GM08714 (cell line): ENCODE results near the gene MLH3.

Experiments
- H3K4me3 ChIP-seq: fragments of 200-500 bp; sonication (Bioruptor generic); 2 replicates; pipeline ENCODE4 v1.5.1; 2014; ENCODE audit warnings: mild to moderate bottlenecking, low read length, inconsistent platforms
- ZNF274 ChIP-seq: IDR thresholded peaks from 2 replicates; pipeline ENCODE4 v1.6.1; 2012; ENCODE audit warnings: mild to moderate bottlenecking, low read depth, low read length

The MLH3 gene

DNA sequence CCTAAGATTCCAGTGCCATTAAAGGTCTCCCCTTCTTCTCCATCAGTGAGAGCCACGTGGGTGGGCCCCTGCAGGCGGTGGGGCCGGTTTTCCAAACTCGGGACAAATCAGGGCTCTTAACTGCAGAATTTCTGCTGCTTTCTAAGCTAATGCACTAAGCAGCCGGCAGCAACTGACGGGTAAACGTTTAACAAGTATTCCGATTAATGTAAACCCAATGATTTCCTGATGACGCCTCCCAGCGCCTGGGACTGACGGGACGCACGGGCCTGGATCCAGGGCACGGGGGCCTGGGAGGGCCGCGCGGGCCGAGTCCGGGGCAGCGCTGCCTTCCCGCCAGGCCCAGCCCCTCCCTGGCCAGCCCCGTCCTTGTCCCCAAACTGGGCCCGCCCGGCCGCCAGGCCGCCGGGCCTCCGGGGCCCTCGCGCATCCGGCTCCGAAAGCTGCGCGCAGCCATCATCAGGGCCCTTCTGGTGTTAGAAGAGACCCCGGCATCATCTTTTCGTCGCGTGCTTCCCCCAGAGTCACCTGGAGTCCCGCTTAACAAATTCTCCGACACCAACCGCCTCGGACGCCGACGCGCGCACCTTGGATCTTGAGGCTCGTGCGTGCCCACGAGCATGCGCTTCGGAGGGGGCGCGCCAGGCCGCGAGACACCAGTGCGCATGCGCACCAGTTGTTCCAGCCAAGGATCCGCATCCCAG lies at the start of gene MLH3:
TSS of gene MLH3 (minus strand) at position 616 of the 704 bp plus-strand sequence. CDS start 1,812 bp downstream, outside the sequence.
- H3K4me3 ChIP-seq = peak within 1 kb of the TSS; percentile 63; the same call in 1 of the 2 replicates
- no peak for TF ChIP-seq ZNF274

DNA sequence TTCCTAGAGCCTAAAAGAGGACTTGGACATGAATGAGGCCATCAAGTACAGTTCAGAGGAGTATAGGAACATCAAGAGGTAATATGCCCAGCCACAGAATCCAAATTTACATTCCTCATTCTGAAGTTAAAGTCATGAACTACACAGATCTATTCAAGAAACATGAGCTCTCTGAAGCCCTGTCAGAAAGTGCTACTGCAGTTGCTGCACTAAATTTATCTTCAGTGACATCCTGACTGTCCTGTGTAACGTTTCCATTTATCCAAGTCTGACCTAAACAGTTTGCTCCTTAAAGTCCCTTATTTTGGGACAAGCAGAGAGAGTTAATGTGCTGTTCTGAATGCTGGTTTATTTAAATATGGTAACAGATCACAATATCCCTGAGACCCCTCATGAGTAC lies 47.4 kb upstream of the MLH3 start:
- no peak for TF ChIP-seq ZNF274
- no peak overlapping the region for H3K4me3 ChIP-seq

DNA sequence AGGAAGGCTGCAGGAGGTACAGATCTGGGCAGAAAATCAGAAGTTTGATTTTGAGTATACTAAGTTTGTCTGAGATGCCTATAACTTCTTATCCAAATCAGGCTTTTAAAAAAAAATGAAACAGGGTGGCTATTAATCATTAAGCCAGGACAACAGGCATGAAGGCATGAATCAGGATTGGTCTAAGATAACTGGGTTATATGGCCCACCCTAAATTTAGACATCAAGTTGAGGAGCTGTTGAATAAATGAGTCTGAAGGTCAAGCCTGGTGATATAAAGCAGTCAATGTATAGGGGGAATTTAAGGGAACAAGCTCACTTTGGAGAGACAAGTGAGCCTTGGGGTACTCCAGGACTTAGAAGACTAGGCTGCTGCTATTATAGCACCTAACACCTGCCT lies 46.9 kb upstream of the MLH3 start:
- TF ChIP-seq ZNF274 = no peak
- no peak overlapping the region for H3K4me3 ChIP-seq

DNA sequence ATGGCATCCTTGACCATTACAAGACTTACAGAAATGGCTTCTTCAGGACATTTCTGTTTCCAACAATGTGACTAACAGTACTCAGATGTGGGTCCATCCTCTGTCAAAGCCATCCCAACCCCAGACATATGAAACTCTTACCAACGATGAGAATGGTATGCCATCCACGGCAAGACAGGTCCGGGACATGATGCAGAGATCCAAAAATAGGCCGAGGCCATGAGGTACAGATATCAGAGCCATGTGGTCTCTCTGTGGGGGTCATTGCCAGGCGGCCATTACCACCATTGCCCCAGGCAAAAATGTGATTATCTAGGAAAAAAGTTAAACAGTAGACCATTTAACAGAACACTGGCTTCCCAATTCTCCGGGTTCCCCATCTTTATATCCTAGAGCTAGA lies 45.7 kb upstream of the MLH3 start:
- TF ChIP-seq ZNF274 = no peak

DNA sequence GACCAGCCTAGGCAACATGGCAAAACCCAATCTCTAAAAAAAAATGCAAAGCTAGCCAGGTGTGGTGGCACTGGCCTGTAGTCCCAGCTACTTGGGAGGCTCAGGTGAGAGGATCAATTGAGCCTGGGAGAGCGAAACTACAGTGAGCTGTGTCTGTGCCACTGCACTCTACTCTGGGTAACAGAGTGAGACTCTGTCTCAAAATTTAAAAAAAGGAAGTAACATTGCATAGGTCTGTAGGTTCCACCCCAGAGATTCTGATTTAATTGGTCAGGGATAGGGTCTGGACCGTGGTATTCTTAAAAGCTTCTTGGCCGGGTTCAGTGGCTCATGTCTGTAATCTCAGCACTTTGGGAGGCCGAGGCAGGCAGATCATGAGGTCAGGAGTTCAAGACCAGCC lies 44.4 kb upstream of the MLH3 start:
- no peak for TF ChIP-seq ZNF274
- H3K4me3 ChIP-seq = no peak overlapping the region

More for the DNA sequence above, 45.7 kb upstream of the MLH3 start:
- H3K4me3 ChIP-seq = no peak overlapping the region

DNA sequence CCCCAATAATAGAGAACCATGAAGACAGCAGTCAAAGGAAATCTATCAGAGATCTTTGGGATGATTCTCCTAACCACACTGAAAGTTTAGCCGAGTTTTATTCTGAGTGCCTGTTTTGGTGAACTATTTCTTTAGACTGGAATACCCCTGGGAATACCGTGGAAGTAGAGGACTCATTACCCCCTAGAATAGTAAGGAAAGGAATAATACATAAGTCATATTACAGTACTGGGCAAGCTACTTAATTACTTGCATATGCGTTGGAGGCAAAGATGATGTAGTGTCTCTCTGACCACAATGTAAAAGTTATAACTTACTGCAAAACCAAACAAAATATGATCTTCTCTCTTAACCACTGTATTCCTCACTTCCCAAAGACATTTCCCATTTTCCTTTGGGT lies 43.6 kb upstream of the MLH3 start:
- H3K4me3 ChIP-seq = no peak overlapping the region
- no peak for TF ChIP-seq ZNF274

DNA sequence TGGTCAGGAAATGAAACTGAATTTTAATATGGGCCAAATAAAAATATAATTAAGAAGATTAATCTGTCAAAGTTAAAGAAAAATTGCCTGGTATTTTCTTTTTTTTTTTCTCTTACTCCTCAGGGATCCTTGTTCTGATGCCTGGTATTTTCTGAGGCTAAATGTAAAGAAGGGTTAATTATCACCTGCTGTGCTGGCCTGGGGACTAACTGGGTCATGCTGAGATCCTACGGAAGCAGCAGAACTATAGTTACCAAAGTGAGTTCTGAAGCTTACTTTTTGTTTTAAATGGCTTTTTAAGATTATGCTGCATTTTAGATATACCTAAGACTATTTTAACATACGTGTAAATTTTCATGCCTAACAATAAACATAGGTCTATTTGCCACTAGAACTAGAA lies 41.4 kb upstream of the MLH3 start:
- TF ChIP-seq ZNF274 = no peak
- H3K4me3 ChIP-seq = no peak overlapping the region

DNA sequence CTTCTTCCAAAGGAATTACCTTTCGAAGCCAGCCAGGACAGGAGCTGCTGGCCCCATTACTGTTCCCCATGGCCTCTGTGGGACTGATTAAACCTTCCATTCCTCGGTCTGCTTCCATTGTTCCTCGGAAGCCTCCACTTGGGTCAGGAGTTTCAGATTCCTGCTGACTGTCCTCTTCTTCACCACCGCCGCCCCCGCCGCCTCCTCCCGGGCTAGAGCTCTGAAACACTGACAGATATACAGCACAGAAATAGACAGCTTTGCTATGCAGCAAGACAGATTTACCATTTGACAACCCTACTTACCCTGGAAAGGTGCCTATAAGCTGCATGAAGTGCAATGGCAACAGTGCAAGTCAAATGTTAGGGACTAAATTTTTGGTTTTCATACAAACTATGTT lies 40.0 kb upstream of the MLH3 start:
- TF ChIP-seq ZNF274 = no peak
- no peak overlapping the region for H3K4me3 ChIP-seq

DNA sequence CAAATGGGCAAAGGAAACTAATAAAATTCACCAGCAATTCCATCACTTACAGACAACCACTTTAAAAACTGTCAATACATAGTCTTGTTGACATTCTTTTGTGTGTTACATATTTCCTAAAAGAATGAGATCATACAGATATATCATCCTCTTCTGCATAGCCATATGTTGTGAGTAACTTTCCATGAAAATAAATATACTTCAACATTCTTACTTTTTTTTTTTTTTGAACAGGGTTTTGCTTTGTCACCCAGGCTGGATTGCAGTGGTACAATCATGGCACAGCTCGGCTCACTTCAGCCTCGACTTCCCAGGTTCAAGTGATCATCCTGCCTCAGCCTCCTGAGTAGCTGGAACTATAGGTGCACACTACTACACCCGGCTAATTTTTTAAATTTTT lies 39.1 kb upstream of the MLH3 start:
- no peak overlapping the region for H3K4me3 ChIP-seq
- TF ChIP-seq ZNF274 = no peak

DNA sequence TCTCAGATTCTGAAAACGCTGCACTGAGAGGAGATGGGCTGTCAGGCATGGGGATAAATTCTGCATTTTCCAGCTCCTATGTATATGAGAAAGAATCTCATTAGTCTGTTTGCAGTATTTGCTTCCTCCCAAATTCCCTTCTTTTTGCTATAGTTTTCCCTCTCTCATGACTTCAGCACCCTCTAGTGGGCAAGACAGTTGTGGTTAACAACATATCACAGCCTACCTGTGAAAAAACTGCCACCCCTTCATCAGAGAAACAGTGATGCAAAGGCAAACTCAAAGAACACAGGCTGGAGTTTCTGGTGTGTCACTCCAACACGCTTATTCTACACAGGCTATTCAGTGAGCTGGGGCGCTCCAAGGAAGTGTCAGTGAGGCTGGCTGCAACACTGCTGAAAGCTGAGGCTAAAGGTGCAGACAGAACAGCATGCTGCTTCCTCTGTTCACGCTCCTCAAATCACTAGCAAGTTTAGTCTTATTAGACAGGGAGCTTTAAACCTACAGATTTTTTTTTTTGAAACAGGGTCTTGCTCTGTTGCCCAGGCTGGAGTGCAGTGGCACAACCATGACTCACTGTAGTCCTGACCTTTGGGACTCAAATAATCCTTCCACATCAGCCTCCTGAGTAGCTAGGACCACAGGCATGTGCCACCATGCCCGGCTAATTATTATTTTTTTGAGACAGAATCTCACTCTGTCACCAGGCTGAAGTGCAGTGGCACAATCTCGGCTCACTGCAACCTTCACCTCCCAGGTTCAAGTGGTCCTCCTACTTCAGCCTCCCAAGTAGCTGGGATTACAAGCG lies 37.5 kb upstream of the MLH3 start:
- TF ChIP-seq ZNF274 = no peak
- no peak overlapping the region for H3K4me3 ChIP-seq

DNA sequence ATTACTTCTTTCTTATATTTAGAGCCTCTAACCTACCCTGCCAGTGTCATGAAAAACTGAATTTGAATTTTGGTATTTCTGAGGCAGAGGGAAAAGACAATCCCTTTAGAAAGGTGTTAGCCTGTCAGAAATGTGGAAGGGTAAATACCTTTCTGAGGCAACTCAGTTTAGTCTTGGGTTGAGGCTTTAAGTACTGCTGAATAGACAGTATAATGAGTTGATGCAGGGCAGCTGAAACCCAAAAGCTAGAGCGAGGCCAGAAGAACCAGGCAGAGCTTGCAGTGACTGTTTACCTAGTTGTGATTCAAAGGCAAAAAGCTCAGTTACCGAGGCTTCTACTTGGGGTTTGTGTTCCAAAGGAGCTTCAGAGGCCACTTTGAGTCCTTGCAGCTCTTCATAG lies 36.9 kb upstream of the MLH3 start:
- TF ChIP-seq ZNF274 = no peak

DNA sequence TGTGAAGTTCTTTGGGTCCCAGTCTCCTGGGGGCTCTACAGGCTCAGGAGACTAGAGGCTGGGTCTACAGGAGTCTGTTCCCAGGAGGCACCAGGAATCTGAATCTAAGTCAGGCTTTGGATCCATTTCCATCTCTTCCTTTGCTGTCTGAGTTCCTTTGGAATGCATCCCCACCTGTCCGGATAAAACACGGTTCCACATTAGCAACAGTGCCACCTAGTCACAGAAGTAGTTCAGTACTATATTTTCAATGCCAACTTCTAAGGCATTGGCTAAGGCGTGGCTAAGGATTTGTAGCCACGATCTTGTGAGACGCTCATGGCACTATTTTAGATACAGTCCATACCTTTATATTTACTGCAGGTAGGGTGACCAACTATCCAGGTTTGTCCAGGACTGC lies 33.2 kb upstream of the MLH3 start:
- TF ChIP-seq ZNF274 = no peak
- no peak overlapping the region for H3K4me3 ChIP-seq

More for the DNA sequence above, 36.9 kb upstream of the MLH3 start:
- H3K4me3 ChIP-seq = no peak overlapping the region

DNA sequence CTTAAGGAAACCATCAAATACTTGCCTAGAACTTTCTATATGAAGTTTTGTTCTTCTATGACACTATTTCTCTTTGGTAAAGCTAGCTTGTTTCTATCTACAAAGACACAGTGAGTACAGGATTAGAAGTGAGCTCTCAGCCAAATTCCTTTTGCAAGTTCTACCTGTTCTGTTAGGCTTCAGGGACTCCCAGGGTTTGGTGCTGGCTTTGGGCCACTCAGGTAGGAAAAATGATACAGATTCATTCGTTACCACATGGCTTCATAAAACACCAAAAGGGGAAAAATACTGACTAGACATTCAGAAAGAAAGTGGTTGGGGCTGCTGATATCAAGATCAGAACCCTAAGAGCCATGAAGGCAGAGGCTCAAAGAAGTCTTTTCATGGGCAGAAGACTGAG lies 32.0 kb upstream of the MLH3 start:
- H3K4me3 ChIP-seq = no peak overlapping the region
- no peak for TF ChIP-seq ZNF274

DNA sequence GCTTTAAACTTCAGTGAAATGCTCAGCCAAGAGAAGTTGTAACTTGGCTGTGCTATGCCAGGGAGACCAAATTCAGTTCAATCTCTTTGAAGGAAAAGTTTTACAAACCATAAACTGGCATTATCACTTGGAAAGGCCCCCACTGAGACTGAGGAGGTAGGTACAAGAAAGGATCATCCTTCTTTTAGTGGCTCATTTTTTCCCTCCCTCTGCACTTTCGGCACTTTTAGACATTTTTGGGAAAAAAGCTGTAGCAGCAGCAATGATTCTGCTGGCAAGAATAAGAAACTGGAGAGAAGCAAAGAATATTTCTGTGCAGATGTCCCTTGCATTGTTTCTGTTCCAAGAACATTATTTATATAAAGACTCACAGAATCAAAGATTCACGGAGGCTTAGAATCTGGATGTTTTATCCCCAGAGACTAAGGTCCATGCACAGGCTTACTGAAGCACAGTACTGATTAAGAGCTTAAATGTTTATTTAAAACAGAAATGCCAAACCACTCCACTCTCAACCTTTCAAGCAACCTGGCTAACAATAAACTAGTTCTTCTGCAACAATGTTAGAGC lies 30.5 kb upstream of the MLH3 start:
- no peak for TF ChIP-seq ZNF274

DNA sequence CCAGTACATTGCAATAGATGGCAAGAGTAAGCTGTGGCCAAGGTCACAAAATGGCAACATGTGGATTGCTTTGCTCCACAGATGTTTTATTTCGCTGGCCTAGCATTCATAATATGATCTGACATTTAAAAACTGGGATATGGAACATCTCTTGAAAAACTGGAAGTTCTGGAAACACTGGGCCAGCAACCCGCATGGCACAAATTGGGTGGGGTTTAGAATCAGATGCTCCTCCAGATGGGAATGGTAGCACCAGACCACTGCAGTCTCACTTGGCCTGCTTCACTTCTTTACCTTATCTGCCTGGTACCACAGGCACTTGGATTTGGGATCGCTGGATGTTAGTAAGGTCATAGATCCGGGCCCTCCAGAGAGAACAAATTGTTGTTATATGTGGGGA lies 28.3 kb upstream of the MLH3 start:
- TF ChIP-seq ZNF274 = no peak
- no peak overlapping the region for H3K4me3 ChIP-seq

More for the DNA sequence above, 30.5 kb upstream of the MLH3 start:
- H3K4me3 ChIP-seq = no peak overlapping the region

DNA sequence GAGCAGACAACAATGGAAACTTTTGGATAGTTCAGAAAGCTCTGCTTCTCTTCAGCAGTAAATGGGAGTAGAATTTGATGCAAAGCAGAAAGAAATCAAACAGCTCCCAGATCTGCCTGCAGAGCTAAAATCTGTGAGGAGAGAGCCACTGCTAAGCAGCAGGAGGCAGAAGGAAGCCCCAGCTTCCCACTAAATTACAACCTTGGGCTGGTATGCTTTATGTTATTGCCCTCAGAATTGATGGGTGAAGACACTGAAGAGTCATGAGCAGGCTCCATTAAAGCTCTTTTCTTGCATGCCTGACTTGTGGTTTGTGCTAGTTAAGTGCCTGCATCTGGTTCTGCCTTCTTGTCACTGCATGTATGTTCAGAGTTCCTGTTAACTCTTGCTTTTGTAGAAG lies 26.5 kb upstream of the MLH3 start:
- H3K4me3 ChIP-seq = no peak overlapping the region
- TF ChIP-seq ZNF274 = no peak
